ENCODE data around the gene CERT1. TPM values are rescaled to one million over a fixed set of nuclear protein-coding genes. Genes with fewer than 3 reads are reported as not detected.
A peak's percentile ranks its signal among the peaks of the same experiment; 100 is the strongest.
"Not testable (repeated sequence)": the region's sequence is repeated elsewhere in the genome, so short reads cannot be mapped to it uniquely, and the experiment has no call there.

Gene CERT1
- total RNA-seq, 1 donor from 2014 or later = 59.9 TPM

DNA sequence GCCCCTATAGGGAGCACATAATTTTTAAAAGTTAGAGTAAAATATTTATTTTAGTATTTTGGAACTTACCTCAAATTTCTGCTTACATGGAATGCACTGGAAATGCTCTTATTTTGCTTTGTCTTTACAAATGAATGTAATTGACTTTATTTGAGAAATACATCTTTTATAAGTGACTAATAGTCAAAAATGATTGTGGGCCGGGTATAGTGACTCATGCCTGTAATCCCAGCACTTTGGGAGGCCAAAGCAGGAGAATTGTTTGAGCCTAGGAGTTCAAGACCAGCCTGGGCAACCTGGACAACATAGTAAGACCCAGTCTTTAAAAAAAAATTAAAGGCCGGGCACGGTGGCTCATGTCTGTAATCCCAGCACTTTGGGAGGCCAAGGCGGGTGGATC lies 168.6 kb downstream of the CERT1 start:
- DNase-seq (ENCODE audit: low spot score) = no peak

DNA sequence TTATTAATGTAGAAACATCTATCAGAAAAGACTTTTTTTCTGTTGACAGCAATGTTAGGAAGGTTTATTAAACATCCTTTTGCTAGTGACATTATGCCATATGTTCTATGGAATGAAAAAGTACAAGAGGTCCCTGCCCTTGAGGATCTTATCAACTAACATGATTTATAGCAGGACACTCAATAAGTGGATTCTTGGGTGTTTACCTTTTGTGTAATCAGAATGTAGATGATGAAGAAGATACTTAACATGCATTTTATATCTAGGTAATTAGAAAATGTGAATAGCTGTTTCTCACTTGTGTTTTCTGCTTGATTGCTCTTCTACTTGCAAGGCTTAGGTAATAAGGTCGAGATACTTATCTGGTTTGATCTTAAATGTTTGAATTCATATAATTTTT lies 169.5 kb downstream of the CERT1 start:
- no peak for DNase-seq (ENCODE audit: low spot score)

DNA sequence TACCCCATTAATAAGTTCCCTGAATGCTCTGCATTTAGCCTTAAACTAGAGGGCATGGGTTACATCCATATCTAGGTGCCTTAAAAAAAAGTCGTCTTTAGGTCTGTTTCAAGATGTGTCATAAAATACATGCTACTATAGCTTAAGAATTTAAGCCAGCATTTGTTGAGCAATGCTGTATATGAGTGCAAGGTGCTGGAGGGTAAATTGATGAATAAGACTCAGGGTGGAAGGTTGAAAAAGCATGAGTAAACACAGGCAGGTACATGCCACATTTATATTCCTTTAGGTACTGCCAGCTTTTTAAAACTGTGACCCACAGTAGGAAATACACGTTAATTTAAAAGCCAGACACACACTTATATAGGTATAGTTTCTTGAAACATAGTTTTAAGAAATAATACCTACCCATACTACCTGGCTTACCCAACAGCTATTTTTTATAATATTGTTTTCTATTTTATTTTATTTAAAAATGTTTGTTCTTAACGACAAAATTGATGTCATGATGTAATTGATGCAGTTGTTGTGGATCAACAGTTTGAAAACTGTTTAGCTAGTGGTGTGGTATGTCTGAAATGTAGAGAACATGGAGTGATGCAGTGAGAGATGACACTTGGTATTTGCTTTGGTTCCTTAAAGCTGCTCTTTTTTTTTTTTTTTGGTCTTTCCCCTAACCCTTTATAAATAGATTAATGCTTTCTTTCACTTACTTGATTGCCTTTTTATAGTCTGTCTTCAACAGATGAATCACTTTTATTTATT lies 170.5 kb downstream of the CERT1 start:
- DNase-seq (ENCODE audit: low spot score) = no peak

DNA sequence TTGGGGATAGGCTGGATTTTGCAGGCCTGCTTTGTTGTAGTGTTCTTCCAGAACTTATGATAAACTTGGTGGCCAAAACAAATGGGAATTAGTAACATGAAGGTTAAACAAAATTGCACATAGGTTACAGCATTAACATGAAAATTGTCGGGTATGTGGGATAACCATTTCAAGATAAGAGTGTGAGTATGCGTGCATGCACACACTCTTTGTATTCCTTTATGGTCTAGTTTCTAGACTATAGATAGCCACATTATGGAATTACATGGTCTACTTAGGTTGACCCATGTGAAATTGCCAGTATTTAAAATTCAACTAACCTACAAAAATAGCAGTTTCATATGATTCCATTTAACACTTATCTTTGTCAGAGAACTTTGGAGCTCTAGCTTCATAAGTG lies 173.0 kb downstream of the CERT1 start:
- no peak for DNase-seq (ENCODE audit: low spot score)

DNA sequence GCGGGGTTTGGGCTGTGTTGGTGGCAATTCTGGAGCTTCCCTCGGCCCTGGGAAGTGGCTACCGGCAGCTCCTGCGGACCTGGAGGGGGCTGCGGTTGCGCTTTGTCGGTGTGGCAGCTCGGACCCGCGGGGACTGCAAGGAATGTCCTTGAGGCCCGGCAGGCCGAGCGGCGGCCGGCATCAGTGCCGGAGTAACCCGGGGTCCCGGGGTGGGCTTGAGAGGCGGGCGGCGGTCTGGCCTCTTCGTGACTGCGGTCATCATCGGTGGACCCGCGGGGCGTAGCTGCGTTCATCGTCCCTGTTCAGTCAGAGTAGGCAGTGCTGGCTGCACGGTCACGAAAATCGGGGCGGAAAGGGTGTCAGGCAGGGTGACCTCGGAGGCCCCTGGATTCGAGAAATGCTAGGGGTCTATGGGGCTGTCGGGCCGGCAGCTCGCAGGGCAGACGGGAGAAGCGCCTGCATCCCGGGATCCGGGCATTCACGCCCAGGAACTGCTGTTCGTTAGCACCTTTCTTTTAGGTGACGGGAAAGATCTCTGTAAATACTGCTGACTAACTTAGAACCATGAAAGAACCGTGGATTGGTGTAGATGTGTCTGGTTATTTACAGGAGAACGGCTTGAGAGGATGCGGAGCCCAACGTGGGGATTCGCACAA lies 173.9 kb downstream of the CERT1 start:
- no peak for DNase-seq (ENCODE audit: low spot score)

DNA sequence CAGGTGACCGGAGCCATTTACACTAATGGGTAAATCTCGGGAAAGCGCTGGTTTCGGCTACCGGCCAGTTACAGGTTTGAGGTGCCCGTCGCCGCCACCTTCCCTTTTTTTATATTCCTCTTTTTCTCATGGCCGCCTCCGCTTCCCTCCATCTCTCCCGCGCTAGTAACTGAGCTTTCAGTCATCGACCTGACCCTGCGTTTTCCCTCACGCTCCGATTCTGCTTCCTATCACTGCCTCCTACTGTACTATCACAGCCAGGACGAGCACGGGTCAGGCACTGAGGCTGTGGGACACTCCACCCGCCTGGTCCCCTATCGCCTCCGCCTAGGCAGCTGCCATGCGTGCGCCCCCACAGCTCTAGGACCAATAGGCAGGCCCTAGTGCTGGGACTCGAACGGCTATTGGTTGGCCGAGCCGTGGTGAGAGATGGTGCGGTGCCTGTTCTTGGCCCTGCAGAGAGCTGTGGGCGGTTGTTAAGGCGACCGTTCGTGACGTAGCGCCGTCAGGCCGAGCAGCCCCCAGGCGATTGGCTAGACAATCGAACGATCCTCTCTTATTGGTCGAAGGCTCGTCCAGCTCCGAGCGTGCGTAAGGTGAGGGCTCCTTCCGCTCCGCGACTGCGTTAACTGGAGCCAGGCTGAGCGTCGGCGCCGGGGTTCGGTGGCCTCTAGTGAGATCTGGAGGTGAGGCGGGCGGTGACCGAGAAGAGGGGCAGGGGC lies 174.7 kb downstream of the CERT1 start, which contains the start of gene HMGCR:
Gene HMGCR (plus strand): TSS at position 606 of the 722 bp plus-strand sequence. CDS start 5,386 bp downstream, outside the sequence.
- peak; percentile 99 for DNase-seq (ENCODE audit: low spot score)

DNA sequence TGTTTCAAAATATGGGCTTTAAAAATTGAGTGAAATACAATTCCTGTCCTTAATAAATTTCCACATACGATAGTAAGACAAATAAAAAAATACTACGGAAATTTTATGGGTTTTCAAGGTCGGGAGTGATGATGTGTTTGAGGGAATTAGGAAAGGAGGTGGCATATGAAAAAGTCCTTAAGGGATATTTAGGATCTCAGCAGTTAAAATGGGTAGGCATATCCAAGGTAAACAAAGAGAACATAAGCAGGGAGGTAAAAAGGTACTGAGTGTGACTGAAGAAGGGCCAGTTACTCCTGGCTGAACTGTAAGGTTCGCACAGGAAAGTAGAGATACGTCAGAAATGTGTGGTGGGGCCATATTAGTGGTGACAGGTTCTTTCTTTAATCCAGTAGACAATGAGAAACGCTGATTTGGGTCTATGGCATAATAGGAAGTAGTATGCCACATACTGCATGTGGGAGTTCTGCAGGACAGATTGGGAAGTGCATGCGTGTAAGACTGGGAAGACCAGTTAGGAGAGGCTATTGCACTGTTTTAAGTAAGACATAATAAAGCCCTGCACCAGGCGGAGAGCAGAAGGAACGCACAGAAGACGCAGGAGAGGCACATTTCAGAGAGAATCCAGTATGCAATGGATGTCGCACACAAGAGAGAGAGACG lies 175.3 kb downstream of the CERT1 start:
- peak; percentile 41 for DNase-seq (ENCODE audit: low spot score)

DNA sequence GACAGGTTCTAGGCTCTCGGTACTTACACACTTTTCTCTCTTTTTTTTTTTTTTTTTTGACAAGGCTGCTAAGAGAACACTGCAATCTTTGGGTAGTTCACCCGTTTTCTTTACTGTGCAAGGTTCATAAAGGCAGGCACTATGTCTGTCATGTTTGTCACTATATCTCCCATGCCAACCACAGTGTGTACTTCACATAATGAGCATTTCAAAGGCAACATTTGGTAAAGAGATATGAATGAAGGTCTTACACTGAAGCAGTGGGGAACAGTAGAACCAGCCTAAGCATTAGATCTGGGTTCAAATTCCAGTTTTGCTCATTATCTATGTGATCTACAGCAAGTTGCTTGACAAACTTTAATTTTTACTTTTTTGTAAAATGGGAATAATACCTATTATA lies 175.9 kb downstream of the CERT1 start:
- no peak for DNase-seq (ENCODE audit: low spot score)

DNA sequence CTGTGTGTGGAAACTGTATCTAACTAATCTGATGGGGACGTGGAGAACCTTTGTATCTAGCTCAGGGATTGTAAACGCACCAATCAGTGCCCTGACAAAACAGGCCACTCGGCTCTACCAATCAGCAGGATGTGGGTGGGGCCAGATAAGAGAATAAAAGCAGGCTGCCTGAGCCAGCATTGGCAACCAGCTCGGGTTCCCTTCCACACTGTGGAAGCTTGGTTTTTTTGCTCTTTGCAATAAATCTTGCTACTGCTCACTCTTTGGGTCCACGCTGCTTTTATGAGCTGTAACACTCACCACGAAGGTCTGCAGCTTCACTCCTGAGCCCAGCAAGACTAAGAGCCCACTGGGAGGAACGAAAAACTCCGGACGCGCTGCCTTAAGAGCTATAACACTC lies 177.0 kb downstream of the CERT1 start:
- not testable (repeated sequence) for DNase-seq (ENCODE audit: low spot score)

DNA sequence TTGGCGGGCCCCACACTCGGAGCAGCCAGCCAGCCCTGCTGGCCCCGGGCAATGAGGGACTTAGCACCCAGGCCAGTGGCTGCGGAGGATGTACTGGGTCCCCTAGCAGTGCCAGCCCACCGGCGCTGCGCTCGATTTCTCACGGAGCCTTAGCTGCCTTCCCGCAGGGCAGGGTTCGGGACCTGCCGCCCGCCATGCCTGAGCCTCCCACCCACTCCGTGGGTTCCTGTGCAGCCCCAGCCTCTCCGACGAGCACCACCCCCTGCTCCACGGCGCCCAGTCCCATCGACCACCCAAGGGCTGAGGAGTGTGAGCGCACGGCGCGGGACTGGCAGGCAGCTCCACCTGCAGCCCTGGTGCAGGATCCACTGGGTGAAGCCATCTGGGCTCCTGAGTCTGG lies 177.7 kb downstream of the CERT1 start:
- DNase-seq (ENCODE audit: low spot score) = not testable (repeated sequence)

DNA sequence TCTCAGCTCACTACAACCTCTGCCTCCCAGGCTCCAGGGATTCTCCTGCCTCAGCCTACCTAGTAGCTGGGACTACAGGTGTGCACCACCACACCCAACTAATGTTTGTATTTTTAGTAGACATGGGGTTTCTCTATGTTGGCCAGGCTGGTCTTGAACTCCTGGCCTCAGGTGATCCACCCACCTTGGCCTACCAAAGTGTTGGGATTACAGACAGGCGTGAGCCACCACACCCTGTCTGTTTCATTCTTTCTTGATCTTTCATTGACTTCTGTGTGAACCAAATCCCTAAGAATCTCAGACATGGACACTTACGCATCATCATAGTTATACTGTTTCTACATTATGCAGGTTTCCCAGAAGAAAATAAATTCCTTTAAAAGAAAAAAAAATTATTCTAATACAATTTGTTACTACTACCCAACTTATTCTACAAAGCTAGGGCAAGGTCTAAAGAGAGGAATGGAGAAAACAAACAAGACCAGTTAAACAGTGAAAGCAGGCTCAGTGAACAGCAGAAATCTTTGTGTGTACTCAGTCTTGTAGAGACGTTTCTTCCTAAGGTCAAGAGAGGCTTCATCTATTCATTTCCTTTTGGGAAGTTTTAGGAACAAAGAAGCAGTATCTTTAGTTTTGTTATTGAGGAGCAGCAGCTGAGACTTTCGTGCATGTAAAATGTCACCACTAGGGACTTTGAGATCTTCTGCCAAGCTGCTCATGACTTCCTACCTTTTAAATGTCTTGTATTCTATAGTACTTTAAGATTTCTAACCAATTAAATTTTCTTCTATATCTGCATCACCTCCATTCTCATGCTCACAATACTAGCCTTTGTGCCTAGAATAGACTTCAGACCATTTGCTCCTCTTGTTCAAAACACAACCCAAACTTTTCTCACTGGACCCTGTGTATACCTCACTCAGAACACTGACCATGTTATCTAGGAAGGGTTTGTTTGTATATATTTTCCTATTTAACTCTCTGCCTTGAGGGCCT lies 180.0 kb downstream of the CERT1 start:
- no peak for DNase-seq (ENCODE audit: low spot score)

DNA sequence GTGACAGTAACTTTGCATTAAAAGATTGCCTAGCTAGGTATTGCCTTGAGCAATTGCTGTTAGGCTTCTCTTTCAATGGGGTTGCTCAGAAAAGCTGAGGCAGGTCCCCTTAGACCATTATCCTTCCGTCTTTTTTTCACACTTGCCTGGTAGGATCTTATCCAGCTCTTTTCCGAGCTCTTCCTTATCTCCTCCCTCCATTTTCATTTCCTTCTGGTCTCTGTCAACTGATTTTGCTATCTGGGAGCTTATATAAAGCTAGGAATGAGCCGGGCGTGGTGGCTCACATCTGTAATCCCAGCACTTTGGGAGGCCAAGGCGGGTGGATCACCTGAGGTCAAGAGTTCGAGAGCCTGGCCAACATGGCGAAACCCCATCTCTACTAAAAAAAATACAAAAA lies 181.0 kb downstream of the CERT1 start:
- DNase-seq (ENCODE audit: low spot score) = no peak

Other genes starting within 250 kb of the CERT1 start
- 194 TPM for gene HMGCR, start 174.4 kb downstream of the CERT1 start, total RNA-seq
- 33.5 TPM for gene POLK, start 262 bp upstream of the CERT1 start, total RNA-seq
- gene ANKDD1B, start 99.8 kb upstream of the CERT1 start, total RNA-seq = 0.43 TPM
- gene POC5, start 205.8 kb upstream of the CERT1 start, total RNA-seq = 8.4 TPM